Measurements from ENCODE around the gene PPM1F. TPM values are rescaled to one million over a fixed set of nuclear protein-coding genes. Genes with fewer than 3 reads are reported as not detected.

Gene PPM1F
- total RNA-seq, 2 donors from 2014 or later = 37.0 to 45.9 TPM

DNA sequence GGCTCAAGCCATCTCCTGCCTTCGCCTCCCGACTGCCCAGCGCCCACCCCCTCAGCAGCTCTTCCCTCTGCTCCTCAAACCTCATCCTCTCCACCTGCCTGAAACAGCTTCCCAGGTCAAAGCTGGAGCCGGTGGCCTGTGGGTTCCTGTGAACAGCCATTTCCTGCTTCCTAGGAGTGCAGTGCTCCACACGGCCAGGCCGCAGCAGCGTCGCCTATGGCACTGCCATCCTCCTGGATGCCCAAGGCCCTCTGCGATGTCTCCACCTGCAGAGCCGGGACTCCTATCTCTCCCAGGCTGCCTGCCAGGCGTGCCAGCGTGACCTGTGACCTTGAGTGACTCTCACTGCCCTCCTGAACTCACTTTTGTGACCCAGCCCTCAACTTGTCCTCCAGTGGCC, 24.6 kb downstream of the PPM1F start:
- ATAC-seq (ENCODE audit: insufficient number of reproducible peaks, low FRiP score, low read depth) (no peak), DNase-seq (ENCODE audit: low spot score) (no peak)
- Histone ChIP-seq H3K4me1 (ENCODE audit: control insufficient read depth in 1 of 2, low read depth in 2 of 2) (no peaks in the 10 kb centered on the region), H3K27ac (no peak overlapping the region), H3K9me3 (no peaks in the 10 kb centered on the region), H3K36me3 (peaks cover 44% of the 10 kb centered on the region), H3K27me3 (replicated peaks; ENCODE audit: insufficient read depth) (no peaks in the 10 kb centered on the region), H3K4me3 (no peak overlapping the region)
- TF ChIP-seq, protein P1, sequence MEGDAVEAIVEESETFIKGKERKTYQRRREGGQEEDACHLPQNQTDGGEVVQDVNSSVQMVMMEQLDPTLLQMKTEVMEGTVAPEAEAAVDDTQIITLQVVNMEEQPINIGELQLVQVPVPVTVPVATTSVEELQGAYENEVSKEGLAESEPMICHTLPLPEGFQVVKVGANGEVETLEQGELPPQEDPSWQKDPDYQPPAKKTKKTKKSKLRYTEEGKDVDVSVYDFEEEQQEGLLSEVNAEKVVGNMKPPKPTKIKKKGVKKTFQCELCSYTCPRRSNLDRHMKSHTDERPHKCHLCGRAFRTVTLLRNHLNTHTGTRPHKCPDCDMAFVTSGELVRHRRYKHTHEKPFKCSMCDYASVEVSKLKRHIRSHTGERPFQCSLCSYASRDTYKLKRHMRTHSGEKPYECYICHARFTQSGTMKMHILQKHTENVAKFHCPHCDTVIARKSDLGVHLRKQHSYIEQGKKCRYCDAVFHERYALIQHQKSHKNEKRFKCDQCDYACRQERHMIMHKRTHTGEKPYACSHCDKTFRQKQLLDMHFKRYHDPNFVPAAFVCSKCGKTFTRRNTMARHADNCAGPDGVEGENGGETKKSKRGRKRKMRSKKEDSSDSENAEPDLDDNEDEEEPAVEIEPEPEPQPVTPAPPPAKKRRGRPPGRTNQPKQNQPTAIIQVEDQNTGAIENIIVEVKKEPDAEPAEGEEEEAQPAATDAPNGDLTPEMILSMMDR (IDR thresholded peaks at IDR 0.05) = no peak

GRCh38 chr22:21927174-21927823, 25.3 kb downstream of the PPM1F start:
- H3K36me3 ChIP-seq = peaks cover 37% of the 10 kb centered on the region
- TF ChIP-seq, protein P1 (IDR thresholded peaks at IDR 0.05) = no peak
- H3K9me3 ChIP-seq = no peaks in the 10 kb centered on the region

DNA sequence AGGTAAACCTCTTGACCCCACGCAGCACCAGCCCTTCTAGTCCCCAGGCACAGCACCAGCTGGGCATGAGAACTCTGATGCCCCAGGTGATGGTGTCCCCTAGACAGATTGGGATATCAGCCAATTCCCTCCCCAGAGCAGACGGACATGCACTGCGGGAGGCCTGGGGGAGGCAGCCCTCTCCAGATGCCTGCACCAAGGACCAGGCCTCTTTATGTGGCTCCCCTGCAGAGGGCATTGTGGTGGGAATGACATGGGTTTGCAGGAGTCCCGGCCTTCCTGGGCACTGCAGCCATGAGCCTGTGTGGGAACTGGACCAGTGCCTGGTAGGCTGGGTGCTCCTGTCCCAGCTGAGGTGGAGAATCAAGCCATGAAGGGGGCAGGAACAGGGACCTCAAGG, 25.9 kb downstream of the PPM1F start:
- DNase-seq (ENCODE audit: low spot score) (no peak), ATAC-seq (ENCODE audit: insufficient number of reproducible peaks, low FRiP score, low read depth) (no peak)
- Histone ChIP-seq H3K4me1 (ENCODE audit: control insufficient read depth in 1 of 2, low read depth in 2 of 2) (no peaks in the 10 kb centered on the region), H3K36me3 (peaks cover 34% of the 10 kb centered on the region), H3K27me3 (replicated peaks; ENCODE audit: insufficient read depth) (no peaks in the 10 kb centered on the region), H3K27ac (no peak overlapping the region), H3K4me3 (no peak overlapping the region), H3K9me3 (no peaks in the 10 kb centered on the region)
- TF ChIP-seq, protein P1 (IDR thresholded peaks at IDR 0.05) = no peak

More at GRCh38 chr22:21927174-21927823, 25.3 kb downstream of the PPM1F start:
- ATAC-seq (ENCODE audit: insufficient number of reproducible peaks, low FRiP score, low read depth) (no peak), DNase-seq (ENCODE audit: low spot score) (no peak)
- Histone ChIP-seq H3K4me3 (no peak overlapping the region), H3K4me1 (ENCODE audit: control insufficient read depth in 1 of 2, low read depth in 2 of 2) (no peaks in the 10 kb centered on the region), H3K27ac (no peak overlapping the region), H3K27me3 (replicated peaks; ENCODE audit: insufficient read depth) (no peaks in the 10 kb centered on the region)

DNA sequence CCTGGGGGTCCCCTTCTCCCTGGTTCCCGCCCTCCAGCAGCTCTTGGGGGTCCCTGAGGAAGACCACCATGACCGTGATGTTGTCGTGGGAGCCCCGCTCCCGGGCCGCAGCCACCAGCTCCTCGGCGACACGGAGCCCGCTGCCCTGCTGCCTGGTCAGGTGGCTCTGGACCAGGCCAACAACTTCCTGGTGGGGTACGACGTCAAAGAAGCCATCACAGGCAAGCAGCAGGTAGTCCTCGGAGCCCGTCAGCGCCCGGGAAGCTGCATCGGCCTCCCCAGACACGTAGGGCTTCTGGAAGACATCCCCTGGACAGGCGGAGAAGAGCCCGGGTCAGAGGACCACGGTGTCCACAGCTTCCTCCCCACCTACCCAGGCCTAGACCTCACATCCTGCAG, 29.5 kb downstream of the PPM1F start:
- no peaks in the 10 kb centered on the region for H3K9me3 ChIP-seq
- DNase-seq (ENCODE audit: low spot score) = no peak
- peaks cover 8% of the 10 kb centered on the region for H3K36me3 ChIP-seq
- H3K27ac ChIP-seq = no peak overlapping the region
- H3K4me3 ChIP-seq = no peak overlapping the region
- no peaks in the 10 kb centered on the region for H3K27me3 ChIP-seq (replicated peaks; ENCODE audit: insufficient read depth)
- TF ChIP-seq, protein P1 (IDR thresholded peaks at IDR 0.05) = no peak
- no peaks in the 10 kb centered on the region for H3K4me1 ChIP-seq (ENCODE audit: control insufficient read depth in 1 of 2, low read depth in 2 of 2)
- no peak for ATAC-seq (ENCODE audit: insufficient number of reproducible peaks, low FRiP score, low read depth)

DNA sequence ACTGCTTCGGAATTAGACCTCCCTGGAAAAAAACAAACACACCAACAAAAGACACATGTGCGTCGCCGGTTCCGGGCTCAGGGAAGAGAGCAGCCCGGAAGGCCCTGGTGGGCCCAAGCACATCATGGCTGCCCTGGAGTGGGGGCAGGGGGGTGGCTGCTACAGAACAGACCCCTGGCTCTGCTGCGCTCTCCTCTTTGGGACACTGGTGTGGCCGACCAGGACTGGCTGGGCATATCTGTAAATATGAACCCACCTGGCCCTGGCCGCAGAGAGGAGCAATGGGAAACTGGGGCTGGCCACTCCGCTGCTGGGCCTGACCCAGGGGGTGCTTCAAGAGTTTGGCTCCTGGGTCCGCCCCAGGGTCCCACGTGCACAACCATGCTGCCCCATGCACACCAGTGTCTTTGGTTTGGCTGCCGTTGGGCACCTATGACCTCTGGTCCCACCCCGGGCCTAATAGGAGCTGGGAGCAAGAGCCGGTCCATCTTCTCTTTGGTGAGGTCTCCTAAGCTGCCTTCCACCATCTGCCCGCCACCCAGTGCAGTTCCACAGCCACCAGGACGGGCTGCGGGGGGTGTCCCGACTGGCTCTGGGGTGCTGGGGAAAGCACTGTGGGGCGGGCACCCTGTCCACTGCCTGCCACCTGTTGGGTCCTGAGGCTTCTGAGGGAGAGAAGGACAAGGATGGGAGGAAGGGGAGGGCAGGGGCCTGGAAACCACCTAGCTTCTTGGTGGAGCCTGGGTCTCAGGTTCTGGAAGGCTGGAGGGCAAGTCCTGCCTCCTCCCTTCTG, 30.1 kb downstream of the PPM1F start:
- Histone ChIP-seq H3K27ac (no peak overlapping the region), H3K27me3 (replicated peaks; ENCODE audit: insufficient read depth) (no peaks in the 10 kb centered on the region), H3K4me3 (no peak overlapping the region), H3K9me3 (no peaks in the 10 kb centered on the region), H3K36me3 (peaks cover 6% of the 10 kb centered on the region), H3K4me1 (ENCODE audit: control insufficient read depth in 1 of 2, low read depth in 2 of 2) (peaks cover 0 to 1% of the 10 kb centered on the region in 2 donors)
- DNase-seq (ENCODE audit: low spot score) (no peak), ATAC-seq (ENCODE audit: insufficient number of reproducible peaks, low FRiP score, low read depth) (no peak)
- TF ChIP-seq, protein P1 (IDR thresholded peaks at IDR 0.05) = no peak
